K562 (cell line): ENCODE data around the gene TAF12. TPM values are rescaled to one million over a fixed set of nuclear protein-coding genes. Genes with fewer than 3 reads are reported as not detected.
A peak's percentile ranks its signal among the peaks of the same experiment; 100 is the strongest.

Experiments used
- BMI1 ChIP-seq: fragments of 150-350 bp; IDR thresholded peaks from 2 replicates; pipeline ENCODE4 v1.6.1; 2014; ENCODE audit warnings: low read length
- FOXK1 ChIP-seq: sonication (generic); formaldehyde crosslinking; IDR thresholded peaks from 2 replicates; pipeline ENCODE4 v1.8.0; 2022; ENCODE audit warnings: missing genetic modification reagents, mild to moderate bottlenecking, borderline replicate concordance
- GTF2F1 ChIP-seq: IDR thresholded peaks from 2 replicates; pipeline ENCODE4 v1.6.1; 2011; ENCODE audit warnings: low read depth, low read length, improper control_type of control experiment
- HDAC8 ChIP-seq: fragments of 450-650 bp; IDR thresholded peaks from 2 replicates; pipeline ENCODE4 v1.6.1; 2016; ENCODE audit warnings: mild to moderate bottlenecking, missing genetic modification characterization, moderate library complexity, missing compliant biosample characterization
- HLTF ChIP-seq: fragments of 450-650 bp; IDR thresholded peaks from 2 replicates; pipeline ENCODE4 v1.6.1; 2016
- NUFIP1 ChIP-seq: fragments of 450-650 bp; IDR thresholded peaks from 2 replicates; pipeline ENCODE4 v1.6.1; 2018; ENCODE audit not compliant: partially characterized antibody
- PTRF ChIP-seq: fragments of 450-650 bp; IDR thresholded peaks from 2 replicates; pipeline ENCODE4 v1.6.1; 2016; ENCODE audit warnings: mild to moderate bottlenecking, missing genetic modification characterization, missing compliant biosample characterization
- SMAD1 ChIP-seq: fragments of 150-350 bp; IDR thresholded peaks from 2 replicates; pipeline ENCODE4 v1.6.1; 2014; ENCODE audit warnings: low read length, low read depth; ENCODE audit not compliant: partially characterized antibody
- SRSF3 ChIP-seq: fragments of 200-400 bp; formaldehyde crosslinking; IDR thresholded peaks from 2 replicates; pipeline ENCODE4 v1.6.1; 2016; ENCODE audit warnings: mild to moderate bottlenecking, low read length, moderate library complexity; ENCODE audit not compliant: insufficient read depth
- SRSF9 ChIP-seq: fragments of 200-400 bp; formaldehyde crosslinking; IDR thresholded peaks from 2 replicates; pipeline ENCODE4 v1.6.1; 2017; ENCODE audit warnings: low read depth, low read length, borderline replicate concordance
- TCF3 ChIP-seq: sonication (generic); formaldehyde crosslinking; IDR thresholded peaks from 2 replicates; pipeline ENCODE4 v1.4.0; 2020; ENCODE audit warnings: mild to moderate bottlenecking, missing genetic modification reagents
- ZNF311 ChIP-seq: fragments of 250-450 bp; sonication (Bioruptor Pico); IDR thresholded peaks from 2 replicates; pipeline ENCODE4 v1.4.0; 2020; ENCODE audit warnings: mild to moderate bottlenecking, moderate library complexity
- ZNF324 ChIP-seq: fragments of 250-450 bp; sonication (Bioruptor Pico); IDR thresholded peaks from 2 replicates; pipeline ENCODE4 v1.4.0; 2020; ENCODE audit warnings: mild to moderate bottlenecking
- ZNF778 ChIP-seq: fragments of 450-650 bp; formaldehyde crosslinking; IDR thresholded peaks from 2 replicates; pipeline ENCODE4 v1.4.0; 2020; ENCODE audit warnings: mild to moderate bottlenecking, moderate library complexity
- polyA plus RNA-seq, 8 experiments: library from polyadenylated mRNA; depleted of rRNA in 4 of 8; stranded (reverse) in 5 of 8; unstranded in 3 of 8; fragments of >200 nt; fragmentation: Nextera tagmentation in 2 of 8; fragmentation: Illumina TruSeq in 1 of 8; extraction: Ambion mirVana in 2 of 8; extraction: Trizol in 1 of 8; gene quantifications; 2 replicates each; pipeline versions ENCODE4 v1.2.1 to v1.2.3, GENCODE V29; 2011 to 2014; ENCODE audit warnings: inconsistent platforms in 1 of 8, missing spikeins in 1 of 8
- total RNA-seq, 7 experiments: library from RNA; depleted of rRNA in 6 of 7; stranded (reverse); fragments of >200 nt in 6 of 7; fragmentation: Illumina TruSeq in 2 of 7; extraction: Trizol in 2 of 7; gene quantifications; 2 replicates each; pipeline versions ENCODE4 v1.2.1 to v1.2.3, GENCODE V29; 2011 to 2021; ENCODE audit warnings: low replicate concordance in 1 of 7
- TF ChIP-seq, protein P1 (sequence below): fragments of 250-450 bp; sonication (Bioruptor Pico); IDR thresholded peaks from 2 replicates; pipeline ENCODE4 v1.5.0; 2021; ENCODE audit warnings: mild to moderate bottlenecking, moderate library complexity
- TF ChIP-seq, protein P2 (sequence below): fragments of 450-650 bp; conservative IDR thresholded peaks from 2 replicates; pipeline ENCODE4 v1.6.1; 2016; ENCODE audit warnings: missing genetic modification characterization, low read depth, mild to moderate bottlenecking, missing compliant biosample characterization, moderate library complexity
- TF ChIP-seq, protein P3 (sequence below), 2 experiments: fragments of 450-650 bp in 1 of 2; IDR thresholded peaks; 2 replicates each; pipeline ENCODE4 v1.6.1; 2011 to 2017; ENCODE audit warnings: low read depth in 2 of 2, antibody characterized with exemption in 1 of 2, borderline replicate concordance in 1 of 2, low read length in 1 of 2, mild to moderate bottlenecking in 1 of 2, mixed read lengths in 1 of 2; ENCODE audit not compliant: control insufficient read depth in 1 of 2
- TF ChIP-seq, protein P4 (sequence below): fragments of 450-650 bp; formaldehyde crosslinking; IDR thresholded peaks from 2 replicates; pipeline ENCODE4 v1.4.0; 2020; ENCODE audit warnings: mild to moderate bottlenecking, moderate library complexity

Gene TAF12
- total and polyA plus RNA-seq, 9 of the 15 experiments (the other 6 are each of a cell fraction or from before 2014, with no cell fraction given), result 31.6 to 89.0 (median 50.5) TPM

DNA sequence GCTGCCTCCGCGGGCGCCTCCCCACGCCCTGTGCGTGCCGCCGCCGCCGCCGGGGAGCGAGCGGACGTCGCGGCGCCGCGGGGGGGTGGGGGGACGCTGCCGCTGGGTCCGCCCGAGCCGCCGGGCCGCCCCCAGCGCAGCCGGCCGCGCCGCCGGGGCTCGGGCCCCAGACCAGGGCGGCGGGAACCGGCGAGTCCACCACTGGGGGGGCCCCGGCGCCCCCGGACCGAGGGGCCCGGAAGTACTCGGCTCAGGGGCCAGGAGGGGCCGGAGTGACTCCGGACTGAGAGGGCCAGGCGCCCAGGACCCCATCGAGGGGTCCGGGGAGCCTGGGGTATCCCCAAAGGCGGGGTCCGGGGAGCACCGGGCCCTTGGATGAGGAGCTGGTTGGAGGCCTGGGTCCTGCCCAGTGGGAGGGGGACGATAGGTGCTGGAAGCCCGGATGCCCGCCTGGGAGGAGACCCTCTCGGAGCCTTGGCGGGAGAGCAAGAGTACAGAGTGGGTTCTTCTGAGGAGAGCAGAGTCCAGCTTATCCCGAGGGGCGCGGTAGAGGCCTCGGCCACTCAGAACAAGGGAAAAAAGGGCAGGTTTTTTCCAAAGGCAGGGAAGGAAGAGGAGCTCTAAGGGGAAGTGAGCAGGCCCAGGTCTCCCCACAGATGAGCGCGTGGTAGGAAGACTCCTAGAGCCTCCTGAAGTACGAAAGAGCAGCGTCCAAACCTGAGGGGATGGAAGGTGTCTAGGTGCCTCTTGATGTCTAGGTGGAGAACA is 26.3 kb upstream of the TAF12 start (continued):
- TF ChIP-seq, protein P1, sequence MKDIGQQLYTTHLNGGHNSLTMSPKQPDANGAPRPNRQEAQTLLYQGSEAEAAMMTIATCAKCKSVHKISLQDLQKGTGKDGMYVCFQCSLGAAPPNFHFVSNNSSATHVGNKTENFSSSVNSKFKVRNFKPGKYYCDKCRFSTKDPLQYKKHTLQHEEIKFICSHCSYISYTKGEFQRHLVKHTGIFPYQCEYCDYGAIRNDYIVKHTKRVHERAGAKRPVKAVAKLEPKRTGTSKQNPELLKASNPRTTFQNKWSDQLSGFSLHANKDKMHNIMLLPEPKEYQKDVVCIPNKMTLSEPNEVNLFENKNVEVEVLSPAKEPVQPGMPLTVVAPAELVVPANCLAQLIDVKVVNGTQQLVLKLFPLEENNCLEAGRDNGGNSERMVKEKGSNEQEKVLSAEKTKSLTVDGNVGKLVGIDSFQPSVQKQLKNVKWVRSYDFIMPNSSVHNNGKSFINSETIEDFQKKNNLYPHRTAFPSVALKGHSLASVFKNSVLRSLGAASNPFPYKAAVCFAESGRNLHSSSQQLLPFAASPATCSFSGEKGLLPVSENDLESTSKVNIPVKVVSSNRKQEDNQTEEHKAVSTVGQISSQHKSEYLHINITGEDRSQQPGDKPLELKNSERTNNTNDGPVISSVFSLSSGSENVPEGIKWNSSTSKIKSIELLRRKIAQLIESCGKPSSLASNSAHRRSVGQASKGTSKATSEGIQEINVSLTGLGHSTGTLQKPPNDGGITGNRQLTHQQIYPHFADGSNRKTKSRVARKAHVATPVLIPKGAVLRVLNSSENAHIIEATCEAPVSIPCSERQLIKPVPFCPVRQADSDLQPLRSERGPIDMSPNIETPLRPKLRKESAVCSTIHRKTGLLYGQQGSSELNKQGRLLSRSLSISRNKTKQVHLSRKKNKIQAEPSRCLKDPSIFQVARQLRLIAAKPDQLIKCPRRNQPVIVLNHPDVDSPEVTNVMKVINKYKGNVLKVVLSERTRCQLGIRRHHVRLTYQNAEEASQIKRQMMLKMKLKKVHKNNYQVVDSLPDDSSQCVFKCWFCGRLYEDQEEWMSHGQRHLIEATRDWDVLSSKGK (CRISPR knock-in tag), result no peak
- no peak for TF ChIP-seq ZNF324
- TF ChIP-seq, protein P2, sequence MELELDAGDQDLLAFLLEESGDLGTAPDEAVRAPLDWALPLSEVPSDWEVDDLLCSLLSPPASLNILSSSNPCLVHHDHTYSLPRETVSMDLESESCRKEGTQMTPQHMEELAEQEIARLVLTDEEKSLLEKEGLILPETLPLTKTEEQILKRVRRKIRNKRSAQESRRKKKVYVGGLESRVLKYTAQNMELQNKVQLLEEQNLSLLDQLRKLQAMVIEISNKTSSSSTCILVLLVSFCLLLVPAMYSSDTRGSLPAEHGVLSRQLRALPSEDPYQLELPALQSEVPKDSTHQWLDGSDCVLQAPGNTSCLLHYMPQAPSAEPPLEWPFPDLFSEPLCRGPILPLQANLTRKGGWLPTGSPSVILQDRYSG (tag), result no peak
- TF ChIP-seq HDAC8 (tag), result no peak
- TF ChIP-seq NUFIP1, result no peak
- no peak for TF ChIP-seq SRSF9
- no peak for TF ChIP-seq ZNF778 (CRISPR knock-in tag)
- TF ChIP-seq BMI1, result no peak
- TF ChIP-seq PTRF, result no peak
- no peak for TF ChIP-seq HLTF
- no peak for TF ChIP-seq TCF3 (CRISPR knock-in tag)
- TF ChIP-seq SMAD1, result no peak
- TF ChIP-seq, protein P3, sequence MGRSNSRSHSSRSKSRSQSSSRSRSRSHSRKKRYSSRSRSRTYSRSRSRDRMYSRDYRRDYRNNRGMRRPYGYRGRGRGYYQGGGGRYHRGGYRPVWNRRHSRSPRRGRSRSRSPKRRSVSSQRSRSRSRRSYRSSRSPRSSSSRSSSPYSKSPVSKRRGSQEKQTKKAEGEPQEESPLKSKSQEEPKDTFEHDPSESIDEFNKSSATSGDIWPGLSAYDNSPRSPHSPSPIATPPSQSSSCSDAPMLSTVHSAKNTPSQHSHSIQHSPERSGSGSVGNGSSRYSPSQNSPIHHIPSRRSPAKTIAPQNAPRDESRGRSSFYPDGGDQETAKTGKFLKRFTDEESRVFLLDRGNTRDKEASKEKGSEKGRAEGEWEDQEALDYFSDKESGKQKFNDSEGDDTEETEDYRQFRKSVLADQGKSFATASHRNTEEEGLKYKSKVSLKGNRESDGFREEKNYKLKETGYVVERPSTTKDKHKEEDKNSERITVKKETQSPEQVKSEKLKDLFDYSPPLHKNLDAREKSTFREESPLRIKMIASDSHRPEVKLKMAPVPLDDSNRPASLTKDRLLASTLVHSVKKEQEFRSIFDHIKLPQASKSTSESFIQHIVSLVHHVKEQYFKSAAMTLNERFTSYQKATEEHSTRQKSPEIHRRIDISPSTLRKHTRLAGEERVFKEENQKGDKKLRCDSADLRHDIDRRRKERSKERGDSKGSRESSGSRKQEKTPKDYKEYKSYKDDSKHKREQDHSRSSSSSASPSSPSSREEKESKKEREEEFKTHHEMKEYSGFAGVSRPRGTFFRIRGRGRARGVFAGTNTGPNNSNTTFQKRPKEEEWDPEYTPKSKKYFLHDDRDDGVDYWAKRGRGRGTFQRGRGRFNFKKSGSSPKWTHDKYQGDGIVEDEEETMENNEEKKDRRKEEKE (IDR thresholded peaks at IDR 0.05; ENCODE audit: borderline replicate concordance in 1 of 2, control insufficient read depth in 1 of 2, low read depth in 2 of 2, low read length in 1 of 2), result no peak
- no peak for TF ChIP-seq SRSF3
- TF ChIP-seq, protein P4, sequence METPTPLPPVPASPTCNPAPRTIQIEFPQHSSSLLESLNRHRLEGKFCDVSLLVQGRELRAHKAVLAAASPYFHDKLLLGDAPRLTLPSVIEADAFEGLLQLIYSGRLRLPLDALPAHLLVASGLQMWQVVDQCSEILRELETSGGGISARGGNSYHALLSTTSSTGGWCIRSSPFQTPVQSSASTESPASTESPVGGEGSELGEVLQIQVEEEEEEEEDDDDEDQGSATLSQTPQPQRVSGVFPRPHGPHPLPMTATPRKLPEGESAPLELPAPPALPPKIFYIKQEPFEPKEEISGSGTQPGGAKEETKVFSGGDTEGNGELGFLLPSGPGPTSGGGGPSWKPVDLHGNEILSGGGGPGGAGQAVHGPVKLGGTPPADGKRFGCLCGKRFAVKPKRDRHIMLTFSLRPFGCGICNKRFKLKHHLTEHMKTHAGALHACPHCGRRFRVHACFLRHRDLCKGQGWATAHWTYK (CRISPR knock-in tag), result 0 out of 2 replicates have a peak, but pooled peaks have one; percentile 56
- TF ChIP-seq ZNF311, result no peak
- no peak for TF ChIP-seq GTF2F1
- no peak for TF ChIP-seq FOXK1 (CRISPR knock-in tag)
